Pulmonary artery endothelial cell (primary cell): Measurements from ENCODE around the gene NCLN. TPM values are rescaled to one million over a fixed set of nuclear protein-coding genes. Genes with fewer than 3 reads are reported as not detected.

Source experiments
- DNase-seq: peaks from one replicate; pipeline ENCODE4 v3.0.0-alpha.2; 2011; ENCODE audit warnings: low read depth, low spot score
- total RNA-seq: library from RNA; depleted of rRNA; stranded (reverse); fragments of >200 nt; gene quantifications from 2 replicates; pipeline ENCODE4 v1.2.3, GENCODE V29; 2014

Gene NCLN
- total RNA-seq, 1 donor from 2014 or later: 61.1 TPM

GRCh38 chr19:3257071-3257470, 71.3 kb downstream of the NCLN start:
- no peak for DNase-seq

Other genes with a start within 250 kb of the NCLN start
- 7.6 and 8.6 TPM in 2 replicates for gene ZNF77, start 241.0 kb upstream of the NCLN start, total RNA-seq
- 1.9 and 3.4 TPM in 2 replicates for gene TLE6, start 208.4 kb upstream of the NCLN start, total RNA-seq
- gene TLE2, start 156.7 kb upstream of the NCLN start, total RNA-seq: 19.2 and 20.6 TPM in 2 replicates
- gene TLE5, start 123.4 kb upstream of the NCLN start, total RNA-seq: 103 and 129 TPM in 2 replicates
- gene GNA11, start 91.6 kb upstream of the NCLN start, total RNA-seq: 87.8 and 108 TPM in 2 replicates
- 0.04 and 0.07 TPM in 2 replicates for gene GNA15, start 49.9 kb upstream of the NCLN start, total RNA-seq
- 0.21 and 0.33 TPM in 2 replicates for gene S1PR4, start 7.2 kb upstream of the NCLN start, total RNA-seq
- gene CELF5, start 38.7 kb downstream of the NCLN start, total RNA-seq: not detected in 2 replicates
- 31.9 and 35.5 TPM in 2 replicates for gene NFIC, start 180.7 kb downstream of the NCLN start, total RNA-seq